ENCODE results near the gene GJA9. TPM values are rescaled to one million over a fixed set of nuclear protein-coding genes. Genes with fewer than 3 reads are reported as not detected.

The GJA9 gene
- total and polyA plus RNA-seq, 2 of the 8 experiments (the other 6 are each of a cell fraction or from before 2014, with no cell fraction given), result not detected

DNA sequence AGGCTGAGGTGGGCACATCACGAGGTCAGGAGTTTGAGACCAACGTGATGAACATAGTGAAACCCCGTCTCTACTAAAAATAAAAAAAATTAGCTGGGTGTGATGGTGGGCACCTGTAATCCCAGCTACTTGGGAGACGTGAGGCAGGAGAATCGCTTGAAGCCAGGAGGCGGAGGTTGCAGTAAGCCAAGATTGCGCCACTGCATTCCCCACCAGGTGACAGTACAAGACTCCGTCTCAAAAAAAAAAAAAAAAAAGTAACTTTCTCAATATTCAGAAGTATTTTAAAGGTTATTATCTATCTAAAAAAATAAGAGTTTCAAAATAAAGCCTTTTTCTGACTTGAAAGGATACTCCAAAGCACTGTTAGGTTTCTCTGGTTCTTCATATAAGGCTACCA, 14.2 kb downstream of the GJA9 start:
- no peak for FAIRE-seq
- H3K79me2 ChIP-seq (ENCODE audit: control insufficient read depth in 1 of 2, insufficient read depth in 2 of 2, low read length in 2 of 2), result peaks cover 4 to 10% of the 10 kb centered on the region in 2 experiments; a peak in 2 of 4 replicates
- H3K4me1 ChIP-seq (replicated peaks in 1 of 4; ENCODE audit: control insufficient read depth in 3 of 4, insufficient read depth in 4 of 4, low read length in 3 of 4), result no peaks in the 10 kb centered on the region
- H2BK120ac ChIP-seq (replicated peaks; ENCODE audit: low read depth, low read length), result no peak overlapping the region
- H3K9me3 ChIP-seq (ENCODE audit: insufficient read depth in 2 of 2, low read depth in 1 of 2, low read length in 1 of 2), result no peaks in the 10 kb centered on the region
- peaks cover 0 to 17% (median 5%) of the 10 kb centered on the region in 4 experiments; a peak in 3 of 8 replicates for H3K36me3 ChIP-seq (ENCODE audit: control insufficient read depth in 2 of 4, insufficient read depth in 4 of 4, low read length in 3 of 4)
- no peak overlapping the region for H3K9ac ChIP-seq (replicated peaks in 1 of 4; ENCODE audit: extremely low read depth in 1 of 4, low read depth in 3 of 4, low read length in 3 of 4)
- H3K23me2 ChIP-seq (ENCODE audit: low read depth, low read length), result no peaks in the 10 kb centered on the region; the same call in 1 of the 2 replicates
- H3K18ac ChIP-seq (ENCODE audit: extremely low read depth, low read length), result no peak overlapping the region
- H3K27me3 ChIP-seq (replicated peaks in 1 of 4; ENCODE audit: control insufficient read depth in 3 of 4, extremely low read depth in 1 of 4, insufficient read depth in 3 of 4, low read length in 3 of 4), result no peaks in the 10 kb centered on the region
- no peak overlapping the region for H2BK15ac ChIP-seq (ENCODE audit: low read length)
- no peak overlapping the region for H3K4me3 ChIP-seq (ENCODE audit: extremely low read depth in 1 of 4, insufficient read depth in 2 of 4, low read depth in 3 of 4, low read length in 4 of 4)
- H3K56ac ChIP-seq (replicated peaks; ENCODE audit: insufficient read length, low read depth, low read length), result no peak overlapping the region
- H4K20me1 ChIP-seq (replicated peaks in 1 of 2; ENCODE audit: control insufficient read depth in 1 of 2, insufficient read depth in 2 of 2, low read length in 2 of 2), result peaks cover 0 to 1% of the 10 kb centered on the region in 2 experiments
- H4K8ac ChIP-seq (ENCODE audit: extremely low read depth, insufficient read depth, low read length), result no peak overlapping the region
- no peak overlapping the region for H3K4me2 ChIP-seq (ENCODE audit: insufficient read depth in 1 of 2, low read depth in 2 of 2, low read length in 2 of 2)
- H4K5ac ChIP-seq (ENCODE audit: insufficient read length, low read depth, low read length), result no peak overlapping the region
- H2BK12ac ChIP-seq (ENCODE audit: low read depth, low read length), result no peak overlapping the region
- peaks cover 4% of the 10 kb centered on the region; the same call in 1 of the 2 replicates for H3K79me1 ChIP-seq (ENCODE audit: low read depth, low read length)
- no peak overlapping the region for H2BK5ac ChIP-seq (ENCODE audit: low read depth, low read length)
- no peak overlapping the region for H2AK5ac ChIP-seq (ENCODE audit: low read depth, low read length)
- H3K23ac ChIP-seq (ENCODE audit: insufficient read length), result no peak overlapping the region
- no peak overlapping the region for H3K27ac ChIP-seq (ENCODE audit: low read depth, low read length)
- no peak overlapping the region for H4K91ac ChIP-seq (replicated peaks; ENCODE audit: insufficient read length, low read length)
- no peak overlapping the region for H2BK20ac ChIP-seq (ENCODE audit: low read length)
- no peak overlapping the region for H3K4ac ChIP-seq (replicated peaks; ENCODE audit: insufficient read length, low read depth, low read length)
- no peak for DNase-seq (ENCODE audit: low read depth in 1 of 2, low spot score in 2 of 2)
- H3K14ac ChIP-seq (ENCODE audit: insufficient read length), result no peak overlapping the region
- no peak overlapping the region for H2AFZ ChIP-seq (ENCODE audit: low read length)
- ChIA-PET POLR2A (ENCODE audit: partially characterized antibody) (interaction anchor here (0.7 kb wide), 1 partner anchor 126 kb away, joined by 3 read pairs; no protein-coding TSS in a partner anchor), CTCF (ENCODE audit: partially characterized antibody) (interaction anchor here (1.0 kb wide), 1 partner anchor 11 kb away, joined by 3 read pairs; no protein-coding TSS in a partner anchor)
- 98% methylated on average over 6 of the region's 8 CpGs; no CpG with 5 or more reads in 1 of the 2 experiments for WGBS, 2 experiments (ENCODE audit: extremely low coverage in 1 of 2, insufficient coverage in 1 of 2, insufficient read length in 1 of 2, insufficient replicate concordance in 2 of 2, low coverage in 1 of 2, low lambda C conversion rate in 2 of 2, missing lambda C conversion rate in 1 of 2)
- TF ChIP-seq CHD1 (IDR thresholded peaks at IDR 0.05; ENCODE audit: low read depth, low read length) (no peak), EZH2 (IDR thresholded peaks at IDR 0.05; ENCODE audit: low read depth, low read length, severe bottlenecking) (no peak), ATF2 (IDR thresholded peaks at IDR 0.05; ENCODE audit: low read length) (no peak), CBX5 (IDR thresholded peaks at IDR 0.05; ENCODE audit: low read depth, low read length) (no peak), GTF2F1 (IDR thresholded peaks at IDR 0.05; ENCODE audit: borderline replicate concordance, low read depth, low read length) (no peak), POLR2A (IDR thresholded peaks at IDR 0.05; ENCODE audit: control extremely low read depth in 1 of 2, low read depth in 2 of 2, low read length in 2 of 2) (no peak), SIX5 (IDR thresholded peaks at IDR 0.05; ENCODE audit: low read depth, low read length) (no peak), KDM1A (IDR thresholded peaks at IDR 0.05; ENCODE audit: borderline replicate concordance, low read length) (no peak), SUZ12 (IDR thresholded peaks at IDR 0.05; ENCODE audit: low read length) (no peak), SP1 (IDR thresholded peaks at IDR 0.05; ENCODE audit: low read depth, low read length) (no peak), POLR2AphosphoS5 (IDR thresholded peaks at IDR 0.05; ENCODE audit: low read depth, low read length) (no peak), HDAC6 (IDR thresholded peaks at IDR 0.05; ENCODE audit: low read depth, low read length) (no peak), JUND (IDR thresholded peaks at IDR 0.05; ENCODE audit: low read length) (no peak), TAF1 (IDR thresholded peaks at IDR 0.05; ENCODE audit: low read depth, low read length) (no peak)
